ENCODE data around the gene CRIM1. TPM values are rescaled to one million over a fixed set of nuclear protein-coding genes. Genes with fewer than 3 reads are reported as not detected.

Gene CRIM1
- total and polyA plus RNA-seq, 2 donors (not counting 1 experiment from before 2014, with no cell fraction given): 364 to 661 TPM

DNA sequence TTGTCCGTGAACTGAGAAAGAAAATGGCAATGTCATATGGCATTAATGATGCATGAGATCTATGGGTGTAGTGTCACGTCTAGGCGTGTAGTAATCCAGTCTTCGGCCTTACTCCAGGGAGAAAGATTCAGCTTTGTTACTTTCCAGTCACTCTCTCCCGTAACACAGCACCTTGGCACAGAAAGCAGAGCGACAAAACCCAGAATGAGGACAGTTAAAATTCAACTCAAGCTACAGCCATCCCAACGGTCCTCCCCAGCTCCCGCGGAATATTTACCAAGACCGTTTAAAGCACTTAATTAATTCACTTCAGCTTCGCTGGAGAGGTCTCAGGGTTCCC is 797 bp upstream of the CRIM1 start:
- no peaks in the 10 kb centered on the region for H3K36me3 ChIP-seq (ENCODE audit: control insufficient read depth, insufficient read depth, low read length)
- peak overlapping the region; percentile 74 for H3K9ac ChIP-seq (ENCODE audit: insufficient read depth, low read length)
- TF ChIP-seq EZH2 (IDR thresholded peaks at IDR 0.05; ENCODE audit: low read length, missing control alignments): no peak
- TF ChIP-seq, protein P1, sequence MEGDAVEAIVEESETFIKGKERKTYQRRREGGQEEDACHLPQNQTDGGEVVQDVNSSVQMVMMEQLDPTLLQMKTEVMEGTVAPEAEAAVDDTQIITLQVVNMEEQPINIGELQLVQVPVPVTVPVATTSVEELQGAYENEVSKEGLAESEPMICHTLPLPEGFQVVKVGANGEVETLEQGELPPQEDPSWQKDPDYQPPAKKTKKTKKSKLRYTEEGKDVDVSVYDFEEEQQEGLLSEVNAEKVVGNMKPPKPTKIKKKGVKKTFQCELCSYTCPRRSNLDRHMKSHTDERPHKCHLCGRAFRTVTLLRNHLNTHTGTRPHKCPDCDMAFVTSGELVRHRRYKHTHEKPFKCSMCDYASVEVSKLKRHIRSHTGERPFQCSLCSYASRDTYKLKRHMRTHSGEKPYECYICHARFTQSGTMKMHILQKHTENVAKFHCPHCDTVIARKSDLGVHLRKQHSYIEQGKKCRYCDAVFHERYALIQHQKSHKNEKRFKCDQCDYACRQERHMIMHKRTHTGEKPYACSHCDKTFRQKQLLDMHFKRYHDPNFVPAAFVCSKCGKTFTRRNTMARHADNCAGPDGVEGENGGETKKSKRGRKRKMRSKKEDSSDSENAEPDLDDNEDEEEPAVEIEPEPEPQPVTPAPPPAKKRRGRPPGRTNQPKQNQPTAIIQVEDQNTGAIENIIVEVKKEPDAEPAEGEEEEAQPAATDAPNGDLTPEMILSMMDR (conservative IDR thresholded peaks at IDR 0.05 in 1 of 2, IDR thresholded peaks at IDR 0.05 in 1 of 2; ENCODE audit: low read depth in 1 of 2, low read length in 2 of 2): no peak
- no peak for DNase-seq (ENCODE audit: low read depth in 2 of 2)
- H3K4me1 ChIP-seq (ENCODE audit: control insufficient read depth, extremely low read depth, insufficient read depth, low read length): peaks cover 7% of the 10 kb centered on the region
- H3K79me2 ChIP-seq (ENCODE audit: control insufficient read depth, insufficient read depth, low read length): peaks cover 58% of the 10 kb centered on the region
- H3K9me3 ChIP-seq (ENCODE audit: control insufficient read depth, insufficient read depth, low read depth, low read length): no peaks in the 10 kb centered on the region
- H3K27me3 ChIP-seq (ENCODE audit: control insufficient read depth, insufficient read depth, low read length): no peaks in the 10 kb centered on the region
- no peak overlapping the region for H2AFZ ChIP-seq (ENCODE audit: low read length)
- H3K4me2 ChIP-seq (ENCODE audit: extremely low read depth, insufficient read depth, low read length): peak overlapping the region; percentile 96
- H4K20me1 ChIP-seq (ENCODE audit: control insufficient read depth, extremely low read depth, insufficient read depth, low read length): no peaks in the 10 kb centered on the region
- H3K27ac ChIP-seq (ENCODE audit: insufficient read depth, low read length): peak overlapping the region; percentile 55
- H3K4me3 ChIP-seq (replicated peaks in 1 of 4; ENCODE audit: control extremely low read depth in 1 of 4, insufficient read depth in 1 of 4, low read depth in 3 of 4, low read length in 4 of 4): peak overlapping the region; percentile 54 to 79 (median 72)

DNA sequence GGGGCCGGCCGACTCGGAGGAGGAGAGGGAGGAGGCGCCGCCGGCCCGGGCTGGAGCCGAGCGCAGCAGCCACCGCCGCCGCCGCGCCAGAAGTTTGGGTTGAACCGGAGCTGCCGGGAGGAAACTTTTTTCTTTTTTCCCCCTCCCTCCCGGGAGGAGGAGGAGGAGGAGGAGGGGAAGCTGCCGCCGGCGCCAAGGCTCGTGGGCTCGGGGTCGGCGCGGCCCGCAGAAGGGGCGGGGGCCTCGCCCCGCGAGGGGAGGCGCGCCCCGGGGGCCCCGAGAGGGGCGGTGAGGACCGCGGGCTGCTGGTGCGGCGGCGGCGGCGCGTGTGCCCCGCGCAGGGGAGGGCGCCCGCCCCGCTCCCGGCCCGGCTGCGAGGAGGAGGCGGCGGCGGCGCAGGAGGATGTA is 316 bp downstream of the CRIM1 start:
- Histone ChIP-seq H2AFZ (ENCODE audit: low read length) (no peak overlapping the region), H3K27me3 (ENCODE audit: control insufficient read depth, insufficient read depth, low read length) (no peaks in the 10 kb centered on the region), H3K9ac (ENCODE audit: insufficient read depth, low read length) (peak overlapping the region; percentile 93), H3K79me2 (ENCODE audit: control insufficient read depth, insufficient read depth, low read length) (peaks cover 69% of the 10 kb centered on the region), H3K4me2 (ENCODE audit: extremely low read depth, insufficient read depth, low read length) (no peak overlapping the region), H4K20me1 (ENCODE audit: control insufficient read depth, extremely low read depth, insufficient read depth, low read length) (no peaks in the 10 kb centered on the region), H3K4me1 (ENCODE audit: control insufficient read depth, extremely low read depth, insufficient read depth, low read length) (peaks cover 7% of the 10 kb centered on the region), H3K9me3 (ENCODE audit: control insufficient read depth, insufficient read depth, low read depth, low read length) (no peaks in the 10 kb centered on the region), H3K36me3 (ENCODE audit: control insufficient read depth, insufficient read depth, low read length) (no peaks in the 10 kb centered on the region), H3K4me3 (replicated peaks in 1 of 4; ENCODE audit: control extremely low read depth in 1 of 4, insufficient read depth in 1 of 4, low read depth in 3 of 4, low read length in 4 of 4) (peak overlapping the region; percentile 79 to 92 (median 83)), H3K27ac (ENCODE audit: insufficient read depth, low read length) (peak overlapping the region; percentile 95)
- TF ChIP-seq, protein P1 (conservative IDR thresholded peaks at IDR 0.05 in 1 of 2, IDR thresholded peaks at IDR 0.05 in 1 of 2; ENCODE audit: low read depth in 1 of 2, low read length in 2 of 2): no peak
- no peak for TF ChIP-seq EZH2 (IDR thresholded peaks at IDR 0.05; ENCODE audit: low read length, missing control alignments)
- no peak for DNase-seq (ENCODE audit: low read depth in 2 of 2)

DNA sequence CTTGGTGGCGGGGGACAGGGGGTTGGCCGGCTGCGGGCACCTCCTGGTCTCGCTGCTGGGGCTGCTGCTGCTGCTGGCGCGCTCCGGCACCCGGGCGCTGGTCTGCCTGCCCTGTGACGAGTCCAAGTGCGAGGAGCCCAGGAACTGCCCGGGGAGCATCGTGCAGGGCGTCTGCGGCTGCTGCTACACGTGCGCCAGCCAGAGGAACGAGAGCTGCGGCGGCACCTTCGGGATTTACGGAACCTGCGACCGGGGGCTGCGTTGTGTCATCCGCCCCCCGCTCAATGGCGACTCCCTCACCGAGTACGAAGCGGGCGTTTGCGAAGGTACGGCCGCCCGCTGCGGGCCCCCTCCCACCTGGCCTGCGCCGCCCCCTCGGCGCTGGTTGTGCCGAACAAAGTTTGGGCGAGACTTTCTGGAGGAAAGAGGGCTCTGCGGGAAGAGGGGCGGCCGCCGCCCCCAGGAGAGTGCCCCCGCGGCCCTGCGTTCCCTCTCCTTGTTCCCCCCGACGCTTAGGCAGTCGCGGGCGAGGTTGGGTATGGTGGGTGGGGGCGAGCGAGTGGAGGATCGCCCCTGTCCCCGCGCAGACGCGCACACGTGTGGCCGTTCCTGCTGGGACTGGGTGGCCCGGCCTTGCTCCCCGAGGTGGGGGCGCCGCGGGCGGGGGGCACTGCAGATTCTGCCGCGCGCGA is 866 bp downstream of the CRIM1 start:
- Histone ChIP-seq H3K9me3 (ENCODE audit: control insufficient read depth, insufficient read depth, low read depth, low read length) (no peaks in the 10 kb centered on the region), H2AFZ (ENCODE audit: low read length) (no peak overlapping the region), H4K20me1 (ENCODE audit: control insufficient read depth, extremely low read depth, insufficient read depth, low read length) (peaks cover 3% of the 10 kb centered on the region), H3K27me3 (ENCODE audit: control insufficient read depth, insufficient read depth, low read length) (no peaks in the 10 kb centered on the region), H3K4me1 (ENCODE audit: control insufficient read depth, extremely low read depth, insufficient read depth, low read length) (peaks cover 12% of the 10 kb centered on the region), H3K4me2 (ENCODE audit: extremely low read depth, insufficient read depth, low read length) (no peak overlapping the region), H3K27ac (ENCODE audit: insufficient read depth, low read length) (peak overlapping the region; percentile 95), H3K9ac (ENCODE audit: insufficient read depth, low read length) (peak overlapping the region; percentile 93), H3K4me3 (replicated peaks in 1 of 4; ENCODE audit: control extremely low read depth in 1 of 4, insufficient read depth in 1 of 4, low read depth in 3 of 4, low read length in 4 of 4) (peak overlapping the region; percentile 79 to 92 (median 83)), H3K36me3 (ENCODE audit: control insufficient read depth, insufficient read depth, low read length) (no peaks in the 10 kb centered on the region), H3K79me2 (ENCODE audit: control insufficient read depth, insufficient read depth, low read length) (peaks cover 75% of the 10 kb centered on the region)
- no peak for TF ChIP-seq EZH2 (IDR thresholded peaks at IDR 0.05; ENCODE audit: low read length, missing control alignments)
- TF ChIP-seq, protein P1 (conservative IDR thresholded peaks at IDR 0.05 in 1 of 2, IDR thresholded peaks at IDR 0.05 in 1 of 2; ENCODE audit: low read depth in 1 of 2, low read length in 2 of 2): no peak
- peak in 1 of 2 donors; percentile 49 for DNase-seq (ENCODE audit: low read depth in 2 of 2)

Measured in fibroblast of lung (primary cell).